Kidney (tissue), 14 donors: ENCODE measurements around the gene PGAM5. TPM values are rescaled to one million over a fixed set of nuclear protein-coding genes. Genes with fewer than 3 reads are reported as not detected.
"Not testable (repeated sequence)": the region's sequence is repeated elsewhere in the genome, so short reads cannot be mapped to it uniquely, and the experiment has no call there.

Source experiments
- DNase-seq, 5 donors: peaks; one replicate each; pipeline ENCODE4 v3.0.0-alpha.2; 2013 to 2020
- FAIRE-seq: peaks from 2 replicates; lab custom pipeline; 2012; peaks lifted over from hg19 to GRCh38; lab: Jason Lieb, UNC
- H3K27ac ChIP-seq, 2 donors: one replicate each; pipeline ENCODE4 v1.7.0; 2013; ENCODE audit warnings: low read depth in 2 of 2, low read length in 2 of 2, inconsistent platforms in 1 of 2
- H3K27me3 ChIP-seq: one replicate; pipeline ENCODE4 v1.7.1; 2013; ENCODE audit warnings: low read length, inconsistent platforms; ENCODE audit not compliant: control insufficient read depth, insufficient read depth
- H3K36me3 ChIP-seq, 3 donors: one replicate each; pipeline versions ENCODE4 v1.7.0 to v1.7.1; 2013; ENCODE audit warnings: low read length in 3 of 3, control low read depth in 1 of 3, inconsistent platforms in 1 of 3; ENCODE audit not compliant: insufficient read depth in 3 of 3, control insufficient read depth in 2 of 3
- H3K4me1 ChIP-seq, 3 donors: one replicate each; pipeline versions ENCODE4 v1.7.0 to v1.7.1; 2013; ENCODE audit warnings: low read length in 3 of 3, inconsistent platforms in 1 of 3, low read depth in 1 of 3; ENCODE audit not compliant: control insufficient read depth in 2 of 3, insufficient read depth in 2 of 3
- H3K4me3 ChIP-seq, 3 donors: one replicate each; pipeline versions ENCODE4 v1.7.0 to v1.8.1; 2013; ENCODE audit warnings: low read length in 3 of 3, control low read depth in 1 of 3, inconsistent platforms in 1 of 3
- H3K9ac ChIP-seq, 3 donors: one replicate each; pipeline versions ENCODE4 v1.7.0 to v1.7.1; 2013; ENCODE audit warnings: low read length in 3 of 3, control low read depth in 1 of 3, inconsistent platforms in 1 of 3
- H3K9me3 ChIP-seq, 3 donors: one replicate each; pipeline versions ENCODE4 v1.7.0 to v1.7.1; 2013; ENCODE audit warnings: low read length in 3 of 3, control low read depth in 1 of 3, inconsistent platforms in 1 of 3; ENCODE audit not compliant: control insufficient read depth in 2 of 3, insufficient read depth in 1 of 3
- intact Hi-C: fragments of 100-400 bp; cut with DNase I; formaldehyde crosslinking; loops from one replicate; pipeline ENCODE4 v1.11.1; 2022
- polyA plus RNA-seq: library from polyadenylated mRNA; stranded (reverse); fragments of 350-450 nt; fragmentation: Illumina TruSeq; extraction: RNeasy Lipid Tissue Mini Kit (QIAGEN cat#74804); gene quantifications from one replicate; pipeline ENCODE4 v1.2.3, GENCODE V29; 2014; ENCODE audit warnings: low read depth, low replicate concordance; ENCODE audit not compliant: insufficient read depth
- total RNA-seq: library from RNA; stranded (reverse); fragmentation: NEBNext Ultra II Directional; extraction: Animal tissue kit (Norgen Biotek cat#: 25700); gene quantifications from one replicate; pipeline ENCODE4 v1.2.1, GENCODE V29; 2021
- TF ChIP-seq, protein P1 (sequence below): IDR thresholded peaks from 3 replicates; pipeline ENCODE4 v1.5.1; 2012; ENCODE audit warnings: mild to moderate bottlenecking, moderate library complexity, borderline replicate concordance; ENCODE audit not compliant: insufficient read depth; ENCODE audit errors: extremely low read depth
- donor health status: control.
- donor health status: control.
- donor health status: control.
- donor health status: control.
- donor health status: control.
- donor health status: DM: yes; HTN: yes; CAD: no.
- donor health status: Normal renal cell carcinoma (clear cell type).

Gene PGAM5
- total and polyA plus RNA-seq, 2 donors from 2014 or later, result 19.4 to 33.5 TPM

DNA sequence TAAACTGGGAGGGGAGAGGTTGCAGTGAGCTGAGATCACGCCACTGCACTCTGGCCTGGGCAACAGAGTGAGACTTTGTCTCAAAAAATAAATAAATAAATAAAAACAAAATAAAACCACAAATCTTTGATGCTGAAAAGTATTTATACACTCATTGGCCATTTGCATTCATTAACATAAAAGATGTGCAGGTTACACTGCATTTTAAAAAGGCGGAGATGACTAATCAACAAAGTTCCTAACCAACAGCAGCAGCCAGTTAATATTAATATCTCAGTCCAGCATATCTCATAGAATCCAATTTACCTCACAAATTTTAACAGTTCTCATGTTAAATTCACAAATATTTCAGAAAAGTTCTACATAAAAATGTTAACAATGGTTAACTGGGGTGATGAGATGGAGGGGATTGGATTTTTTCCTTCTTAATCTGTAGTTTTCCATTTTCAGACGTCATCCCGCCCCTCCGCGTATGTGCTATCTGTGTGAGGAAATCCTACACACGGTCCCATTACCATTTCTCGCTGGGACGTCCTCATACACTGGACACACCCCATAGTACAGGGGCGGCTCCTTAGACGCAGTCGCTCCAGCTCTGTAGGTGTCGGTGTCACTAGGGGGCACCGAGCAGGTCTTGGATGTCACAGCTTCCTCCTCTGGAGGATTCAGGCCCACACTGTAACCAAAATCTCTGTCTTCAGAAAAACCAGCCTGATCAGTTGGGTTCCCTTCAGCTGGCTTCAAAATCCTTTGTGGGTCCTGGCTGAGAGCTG lies 43.7 kb downstream of the PGAM5 start:
- Histone ChIP-seq H3K9me3 (no peaks in the 10 kb centered on the region), H3K9ac (no peak overlapping the region), H3K4me1 (no peaks in the 10 kb centered on the region), H3K27me3 (no peaks in the 10 kb centered on the region), H3K27ac (no peak overlapping the region), H3K36me3 (peaks cover 4 to 24% (median 14%) of the 10 kb centered on the region in 3 donors), H3K4me3 (no peak overlapping the region)
- FAIRE-seq (no peak), DNase-seq (peak in 1 of 5 donors; percentile 20)
- TF ChIP-seq, protein P1, sequence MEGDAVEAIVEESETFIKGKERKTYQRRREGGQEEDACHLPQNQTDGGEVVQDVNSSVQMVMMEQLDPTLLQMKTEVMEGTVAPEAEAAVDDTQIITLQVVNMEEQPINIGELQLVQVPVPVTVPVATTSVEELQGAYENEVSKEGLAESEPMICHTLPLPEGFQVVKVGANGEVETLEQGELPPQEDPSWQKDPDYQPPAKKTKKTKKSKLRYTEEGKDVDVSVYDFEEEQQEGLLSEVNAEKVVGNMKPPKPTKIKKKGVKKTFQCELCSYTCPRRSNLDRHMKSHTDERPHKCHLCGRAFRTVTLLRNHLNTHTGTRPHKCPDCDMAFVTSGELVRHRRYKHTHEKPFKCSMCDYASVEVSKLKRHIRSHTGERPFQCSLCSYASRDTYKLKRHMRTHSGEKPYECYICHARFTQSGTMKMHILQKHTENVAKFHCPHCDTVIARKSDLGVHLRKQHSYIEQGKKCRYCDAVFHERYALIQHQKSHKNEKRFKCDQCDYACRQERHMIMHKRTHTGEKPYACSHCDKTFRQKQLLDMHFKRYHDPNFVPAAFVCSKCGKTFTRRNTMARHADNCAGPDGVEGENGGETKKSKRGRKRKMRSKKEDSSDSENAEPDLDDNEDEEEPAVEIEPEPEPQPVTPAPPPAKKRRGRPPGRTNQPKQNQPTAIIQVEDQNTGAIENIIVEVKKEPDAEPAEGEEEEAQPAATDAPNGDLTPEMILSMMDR, result no peak
- intact Hi-C loops, result no loop called here

DNA sequence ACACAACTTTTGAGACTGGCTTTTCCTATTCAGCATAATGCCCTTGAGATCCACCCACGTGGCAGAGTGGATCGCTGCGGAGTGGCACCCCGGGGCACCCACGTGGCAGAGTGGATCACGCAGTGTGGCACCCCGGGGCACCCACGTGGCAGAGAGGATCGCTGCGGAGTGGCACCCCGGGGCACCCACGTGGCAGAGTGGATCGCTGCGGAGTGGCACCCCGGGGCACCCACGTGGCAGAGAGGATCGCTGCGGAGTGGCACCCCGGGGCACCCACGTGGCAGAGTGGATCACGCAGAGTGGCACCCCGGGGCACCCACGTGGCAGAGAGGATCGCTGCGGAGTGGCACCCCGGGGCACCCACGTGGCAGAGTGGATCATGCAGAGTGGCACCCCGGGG lies 48.2 kb downstream of the PGAM5 start:
- H3K4me1 ChIP-seq, result peaks cover 0 to 10% (median 3%) of the 10 kb centered on the region in 3 donors
- H3K27ac ChIP-seq, intact Hi-C loops, H3K9ac ChIP-seq, H3K9me3 ChIP-seq, H3K36me3 ChIP-seq, H3K4me3 ChIP-seq, FAIRE-seq, H3K27me3 ChIP-seq: not testable (repeated sequence)
- peak in 1 of 5 donors; percentile 42 for DNase-seq

DNA sequence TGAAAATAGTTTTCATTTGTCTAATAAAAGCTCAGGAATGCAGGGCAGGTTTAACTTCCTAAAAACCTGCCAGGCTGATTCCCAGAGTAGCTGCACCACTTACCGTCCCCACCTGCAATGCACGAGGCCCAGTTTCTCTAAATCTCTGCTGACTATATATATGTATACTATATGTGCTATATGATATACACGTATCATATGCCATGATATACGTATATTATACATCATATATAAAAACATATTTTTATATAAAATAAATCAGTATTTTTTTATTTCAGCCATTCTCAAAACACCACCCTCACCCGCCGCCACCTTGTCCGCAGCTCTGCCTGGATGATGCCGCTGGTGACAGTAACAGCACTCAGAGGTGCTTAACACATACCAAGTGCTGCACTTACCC lies 48.7 kb downstream of the PGAM5 start:
- H3K36me3 ChIP-seq, result peaks cover 0 to 5% (median 5%) of the 10 kb centered on the region in 3 donors
- peak in 1 of 5 donors; percentile 21 for DNase-seq
- TF ChIP-seq, protein P1, result no peak
- H3K9me3 ChIP-seq, result no peaks in the 10 kb centered on the region
- no peak for FAIRE-seq
- H3K4me1 ChIP-seq, result peaks cover 0 to 10% (median 3%) of the 10 kb centered on the region in 3 donors
- no peak overlapping the region for H3K27ac ChIP-seq
- no peak overlapping the region for H3K9ac ChIP-seq
- no peaks in the 10 kb centered on the region for H3K27me3 ChIP-seq
- H3K4me3 ChIP-seq, result no peak overlapping the region
- intact Hi-C loops, result no loop called here

DNA sequence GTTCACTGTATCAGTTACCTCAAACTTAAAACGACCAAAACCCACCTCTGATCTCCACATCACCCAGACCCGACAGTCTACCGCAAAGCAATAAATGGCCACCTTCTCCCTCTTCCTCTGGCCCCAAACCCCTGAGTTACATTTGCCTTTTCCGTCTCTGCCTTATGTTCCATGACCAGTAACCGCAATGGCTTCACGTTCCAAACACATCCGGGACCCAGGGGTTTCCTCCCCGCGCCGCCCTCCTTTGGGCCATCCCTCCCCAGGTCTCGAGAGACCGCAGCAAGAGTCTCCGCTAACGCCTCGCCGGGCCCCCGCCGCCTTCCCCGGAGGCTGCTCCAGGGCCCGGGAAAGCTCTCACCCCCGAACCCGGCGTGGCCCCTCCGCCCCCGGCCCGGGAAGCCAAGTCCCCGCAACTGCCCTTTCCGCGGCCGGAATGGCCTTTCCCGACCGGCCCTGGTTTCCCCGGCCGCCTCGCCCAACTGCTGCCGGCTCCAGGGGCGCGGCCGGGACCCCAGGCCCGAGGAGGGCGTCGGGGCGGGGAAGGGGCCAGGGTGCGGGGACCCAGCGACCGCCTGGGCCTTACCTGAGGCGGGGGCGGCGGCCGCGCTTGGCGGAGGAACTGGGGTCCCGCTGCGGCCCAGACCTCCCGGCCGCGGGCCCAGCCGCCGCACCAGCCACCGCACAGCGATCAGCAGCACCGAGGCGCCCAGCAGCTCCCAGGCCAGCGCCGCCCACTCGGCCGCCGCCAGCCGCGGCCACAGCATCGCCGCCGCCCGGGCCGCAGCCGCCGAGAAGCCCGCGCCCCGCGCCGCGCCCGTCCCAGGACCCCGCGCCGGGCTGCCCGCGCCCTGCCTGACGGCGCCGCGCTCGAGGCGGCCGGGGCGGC lies 50.6 kb downstream of the PGAM5 start, which contains the start of gene ANKLE2:
ANKLE2 (minus strand) TSS at position 801 of the 889 bp plus-strand sequence; CDS start at position 767, 34 bp downstream.
- Histone ChIP-seq H3K9ac (peak within 1 kb of the TSS; percentile 75 to 88 (median 82)), H3K27ac (peak within 1 kb of the TSS; percentile 88 to 91), H3K9me3 (no peaks in the 10 kb centered on the region), H3K4me1 (peaks cover 0 to 10% (median 3%) of the 10 kb centered on the region in 3 donors), H3K36me3 (no peaks in the 10 kb centered on the region), H3K4me3 (peak within 1 kb of the TSS; percentile 87 to 95 (median 93)), H3K27me3 (no peaks in the 10 kb centered on the region)
- intact Hi-C loops, result no loop called here
- no peak for FAIRE-seq
- DNase-seq, result peak; percentile 33 to 86 (median 62)
- TF ChIP-seq, protein P1, result no peak
